G401 (cell line): ENCODE measurements around the gene SF3A2. TPM values are rescaled to one million over a fixed set of nuclear protein-coding genes. Genes with fewer than 3 reads are reported as not detected.
A peak's percentile ranks its signal among the peaks of the same experiment; 100 is the strongest.

Experiments
- DNase-seq: peaks from one replicate; pipeline ENCODE4 v3.0.0-alpha.2; 2015; ENCODE audit warnings: low spot score
- in situ Hi-C: cut with HindIII; loops from 2 replicates; pipeline ENCODE4 v1.10.0; 2016; ENCODE audit warnings: low sequenced_read_pairs, mixed read lengths
- total RNA-seq: library from RNA; depleted of rRNA; stranded (reverse); fragments of >200 nt; shearing (Covaris generic); gene quantifications from 2 replicates; pipeline ENCODE4 v1.2.3, GENCODE V29; 2014

SF3A2 gene
- total RNA-seq, 1 experiment from 2014 or later = 21.9 TPM

- no peak for DNase-seq
- in situ Hi-C loops = loop anchor here (25.0 kb wide), 1 partner anchor 110 kb away; no protein-coding TSS in a partner anchor
Observed at GRCh38 chr19:2221918-2222317, 14.7 kb upstream of the SF3A2 start.

DNA sequence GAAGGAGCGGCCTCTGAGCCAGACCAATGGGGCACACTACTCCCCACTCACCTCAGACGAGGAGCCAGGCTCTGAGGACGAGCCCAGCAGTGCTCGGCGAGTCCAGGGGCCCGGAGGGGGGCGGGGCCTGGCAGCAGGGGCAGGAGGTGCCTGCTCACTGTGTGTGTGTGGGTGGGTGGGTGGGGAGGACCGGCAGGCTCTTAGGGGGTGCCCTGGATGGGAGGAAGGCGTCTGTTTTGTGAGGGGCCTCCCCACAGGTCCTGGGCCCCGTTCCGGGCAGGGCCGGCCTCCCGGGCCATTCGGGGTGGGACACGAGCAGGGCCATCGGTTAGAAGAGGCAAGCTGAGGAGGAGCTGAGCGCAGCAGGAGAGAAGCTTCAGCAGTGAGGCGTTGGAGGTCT is 13.2 kb upstream of the SF3A2 start:
- no peak for DNase-seq
- in situ Hi-C loops = loop anchor here (25.0 kb wide), 1 partner anchor 111 kb away; no protein-coding TSS in a partner anchor

DNA sequence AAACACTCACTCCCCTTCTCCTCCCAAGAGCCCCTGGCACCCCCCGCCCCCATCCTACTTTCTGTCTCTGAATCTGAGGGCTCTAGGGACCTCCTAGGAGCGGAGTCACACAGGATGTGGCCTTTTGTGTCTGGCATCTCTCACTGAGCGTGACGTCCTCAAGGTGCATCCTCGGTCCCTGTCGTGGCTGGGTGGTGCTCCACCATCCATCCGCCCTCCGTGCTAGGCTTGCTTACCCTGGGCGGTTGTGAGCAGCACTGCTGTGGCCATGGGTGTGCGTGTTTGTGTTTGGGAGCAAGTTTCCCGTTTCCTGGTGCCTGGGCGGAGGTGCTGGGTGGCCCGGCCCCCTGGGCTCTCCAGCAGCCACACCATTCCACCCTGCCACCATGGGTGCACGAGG is 12.7 kb upstream of the SF3A2 start:
- in situ Hi-C loops = loop anchor here (25.0 kb wide), 1 partner anchor 112 kb away; no protein-coding TSS in a partner anchor
- DNase-seq = no peak

GRCh38 chr19:2224754-2225349 is 11.8 kb upstream of the SF3A2 start:
- in situ Hi-C loops = loop anchor here (25.0 kb wide), 1 partner anchor 113 kb away; no protein-coding TSS in a partner anchor
- DNase-seq = no peak

DNA sequence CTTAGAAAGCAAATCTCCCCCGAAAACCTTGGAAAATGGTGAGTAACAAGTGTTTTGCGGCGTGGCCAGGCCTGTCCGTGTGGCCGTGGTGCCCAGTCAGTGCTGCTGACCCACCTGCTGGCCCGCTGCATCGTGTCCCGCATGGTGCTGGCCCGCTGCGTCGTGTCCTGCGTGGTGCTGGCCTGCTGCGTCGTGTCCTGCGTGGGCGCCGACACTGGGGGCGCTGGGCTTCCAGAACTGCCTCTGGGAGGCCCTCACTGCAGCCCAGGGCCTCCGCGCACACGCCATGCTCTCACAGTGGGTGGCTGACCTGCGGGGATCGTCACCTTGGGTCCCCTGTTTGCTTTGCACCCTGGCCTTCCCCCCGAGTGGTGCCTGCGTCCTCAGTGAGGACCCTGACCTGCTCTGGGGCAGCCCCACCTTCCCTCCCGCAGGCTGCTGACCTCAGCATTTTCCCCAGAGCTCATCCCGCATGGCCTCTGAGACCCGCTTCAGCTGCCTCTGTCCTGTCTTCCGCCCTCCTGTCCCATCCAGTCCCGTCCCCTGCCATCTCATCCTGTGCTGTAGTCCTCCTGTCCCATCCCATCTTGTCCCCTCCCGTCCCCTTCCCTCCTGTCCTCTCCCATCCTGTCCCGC is 11.1 kb upstream of the SF3A2 start:
- in situ Hi-C loops = no loop called here
- DNase-seq = no peak

- DNase-seq = peak; percentile 91
- in situ Hi-C loops = no loop called here
Observed at GRCh38 chr19:2226051-2226839, 10.4 kb upstream of the SF3A2 start.

- no peak for DNase-seq
- in situ Hi-C loops = no loop called here
Observed at GRCh38 chr19:2226840-2227360, 9.7 kb upstream of the SF3A2 start.

GRCh38 chr19:2227415-2228156 is 9.0 kb upstream of the SF3A2 start:
- in situ Hi-C loops = no loop called here

GRCh38 chr19:2228157-2229030 is 8.2 kb upstream of the SF3A2 start:
- in situ Hi-C loops = no loop called here

More at GRCh38 chr19:2227415-2228156, 9.0 kb upstream of the SF3A2 start:
- DNase-seq = no peak

GRCh38 chr19:2229103-2230032 is 7.3 kb upstream of the SF3A2 start:
- in situ Hi-C loops = no loop called here
- DNase-seq = no peak

More at GRCh38 chr19:2228157-2229030, 8.2 kb upstream of the SF3A2 start:
- DNase-seq = no peak

DNA sequence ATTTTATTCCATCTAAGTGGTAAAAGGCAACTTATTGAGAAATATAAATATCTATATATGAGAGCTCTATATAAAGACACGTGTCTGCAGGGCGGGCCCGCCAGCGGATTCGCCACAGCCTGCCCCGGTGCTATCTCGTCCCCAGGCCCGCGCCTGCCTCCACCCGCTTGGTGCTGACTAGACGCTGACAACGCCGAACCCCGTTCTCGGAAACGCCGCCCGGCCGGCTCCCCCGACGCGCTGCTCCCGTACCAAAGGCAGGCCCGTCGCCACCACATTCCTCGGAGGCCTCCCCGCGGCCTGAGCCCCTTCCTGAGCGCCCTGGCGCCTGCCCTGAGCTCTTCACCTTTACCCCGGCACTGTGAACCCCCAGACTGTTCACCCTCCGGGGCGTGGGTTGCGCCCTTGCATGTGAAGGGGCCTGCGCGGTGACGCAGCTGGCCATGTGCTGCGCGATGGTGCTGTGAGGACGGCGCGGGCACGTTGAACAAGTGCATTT is 6.5 kb upstream of the SF3A2 start:
- in situ Hi-C loops = no loop called here
- DNase-seq = no peak

DNA sequence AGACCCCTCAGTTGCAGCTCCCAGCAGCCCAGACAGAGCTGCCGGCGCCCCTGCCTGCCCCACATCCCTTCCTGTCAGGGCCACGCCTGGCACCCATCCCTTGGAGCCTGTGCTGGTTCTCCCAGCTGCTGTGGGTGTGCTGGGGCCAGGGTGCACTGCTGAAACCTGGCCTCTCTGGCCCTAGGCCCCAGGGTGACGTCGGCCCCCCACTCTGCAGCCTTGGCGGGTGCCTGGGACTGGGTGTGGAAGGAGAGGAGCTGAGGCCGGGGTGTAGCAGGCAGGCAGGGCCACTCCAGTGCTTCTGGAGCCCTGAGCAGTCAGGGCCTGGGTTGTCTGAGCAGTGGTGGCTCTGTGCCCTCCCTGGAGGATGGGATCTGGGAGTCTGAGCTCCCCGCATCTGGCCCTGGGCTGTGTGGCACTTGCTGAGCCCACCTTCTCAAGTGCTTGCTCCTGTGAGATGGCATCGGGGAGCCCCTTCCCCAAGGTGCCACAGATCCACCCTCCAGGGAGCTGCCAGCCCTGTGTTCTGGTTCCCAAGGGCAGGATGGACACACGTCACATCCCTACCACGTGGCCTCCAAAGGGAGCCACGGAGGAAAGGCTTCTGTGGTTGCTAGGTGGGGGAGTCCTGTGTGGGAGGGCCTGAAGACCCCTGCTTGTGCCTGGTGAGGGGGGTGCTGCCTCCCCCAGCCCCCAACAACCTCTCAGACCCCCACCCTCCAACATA is 5.7 kb upstream of the SF3A2 start:
- in situ Hi-C loops = no loop called here
- DNase-seq = no peak

DNA sequence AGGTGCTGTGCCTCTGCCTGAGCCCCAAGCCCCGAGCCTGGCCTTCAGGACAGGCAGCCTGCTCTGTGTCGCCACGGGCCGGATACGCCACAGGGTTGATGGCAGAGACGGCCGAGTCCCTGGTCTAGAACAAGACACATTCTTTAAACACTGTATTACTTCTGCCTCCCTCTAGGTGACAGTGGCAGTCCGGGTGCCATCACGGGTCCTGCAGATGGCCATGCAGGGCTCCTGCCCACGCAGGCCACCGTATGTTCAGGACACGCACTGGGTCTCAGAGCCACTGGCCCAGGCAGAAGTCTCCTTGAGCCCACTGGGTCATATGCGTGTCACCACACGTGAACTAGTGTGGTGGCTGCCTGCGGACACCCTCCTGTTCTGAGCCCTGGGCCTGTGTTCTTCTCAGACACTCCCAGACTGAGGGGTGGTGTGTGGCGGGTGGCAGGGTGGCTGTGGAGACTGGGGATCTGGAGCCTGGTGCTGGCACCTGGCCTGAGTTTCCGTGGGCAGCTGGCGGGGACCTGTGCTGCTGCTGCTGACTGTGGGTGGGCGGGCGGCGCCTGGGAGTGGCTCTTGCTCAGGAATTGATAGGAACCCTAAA is 4.9 kb upstream of the SF3A2 start:
- in situ Hi-C loops = no loop called here
- peak; percentile 17 for DNase-seq

GRCh38 chr19:2232286-2233151 is 4.1 kb upstream of the SF3A2 start:
- DNase-seq = no peak
- in situ Hi-C loops = no loop called here

- no peak for DNase-seq
- in situ Hi-C loops = no loop called here
Observed at GRCh38 chr19:2233601-2234280, 2.9 kb upstream of the SF3A2 start.
